HepG2 (cell line): ENCODE measurements around the gene LRRC42. TPM values are rescaled to one million over a fixed set of nuclear protein-coding genes. Genes with fewer than 3 reads are reported as not detected.

Source experiments
- ARNT ChIP-seq: fragments of 450-650 bp; IDR thresholded peaks from 2 replicates; pipeline ENCODE4 v1.6.1; 2017
- ATF6 ChIP-seq: sonication (generic); formaldehyde crosslinking; conservative IDR thresholded peaks from 2 replicates; pipeline ENCODE4 v1.4.0; 2020; ENCODE audit warnings: missing genetic modification reagents
- KAT2B ChIP-seq: fragments of 150-350 bp; IDR thresholded peaks from 2 replicates; pipeline ENCODE4 v1.6.1; 2014; ENCODE audit warnings: low read depth, low read length, borderline replicate concordance
- MEIS1 ChIP-seq: sonication (generic); formaldehyde crosslinking; IDR thresholded peaks from 2 replicates; pipeline ENCODE4 v1.9.0; 2021; ENCODE audit warnings: mild to moderate bottlenecking, missing genetic modification reagents, moderate library complexity, borderline replicate concordance
- NR3C1 ChIP-seq: sonication (generic); formaldehyde crosslinking; IDR thresholded peaks from 2 replicates; pipeline ENCODE4 v1.4.0; 2020; ENCODE audit warnings: missing genetic modification reagents
- POGZ ChIP-seq: sonication (generic); formaldehyde crosslinking; IDR thresholded peaks from 2 replicates; pipeline ENCODE4 v1.4.0; 2020; ENCODE audit warnings: mild to moderate bottlenecking, missing genetic modification reagents
- SIX1 ChIP-seq: sonication (generic); formaldehyde crosslinking; IDR thresholded peaks from 2 replicates; pipeline ENCODE4 v1.4.0; 2020; ENCODE audit warnings: missing genetic modification reagents, borderline replicate concordance
- SMAD3 ChIP-seq: sonication (generic); formaldehyde crosslinking; IDR thresholded peaks from 2 replicates; pipeline ENCODE4 v1.4.0; 2020; ENCODE audit warnings: missing genetic modification reagents
- TIGD3 ChIP-seq: sonication (generic); formaldehyde crosslinking; IDR thresholded peaks from 2 replicates; pipeline ENCODE4 v1.5.1; 2020; ENCODE audit warnings: mild to moderate bottlenecking, missing genetic modification reagents, borderline replicate concordance
- TOE1 ChIP-seq: sonication (generic); formaldehyde crosslinking; IDR thresholded peaks from 2 replicates; pipeline ENCODE4 v1.4.0; 2020; ENCODE audit warnings: mild to moderate bottlenecking, missing genetic modification reagents
- ZFAT ChIP-seq: sonication (generic); formaldehyde crosslinking; conservative IDR thresholded peaks from 2 replicates; pipeline ENCODE4 v1.8.1; 2023; ENCODE audit warnings: missing genetic modification reagents, inconsistent platforms
- ZNF292 ChIP-seq: sonication (generic); formaldehyde crosslinking; IDR thresholded peaks from 2 replicates; pipeline ENCODE4 v1.8.1; 2022; ENCODE audit warnings: mild to moderate bottlenecking, low read depth, missing genetic modification reagents, borderline replicate concordance
- ZNF547 ChIP-seq: sonication (generic); formaldehyde crosslinking; IDR thresholded peaks from 2 replicates; pipeline ENCODE4 v1.5.1; 2020; ENCODE audit warnings: mild to moderate bottlenecking, missing genetic modification reagents
- ZNF556 ChIP-seq: sonication (generic); formaldehyde crosslinking; IDR thresholded peaks from 2 replicates; pipeline ENCODE4 v1.4.0; 2020; ENCODE audit warnings: mild to moderate bottlenecking, missing genetic modification reagents, borderline replicate concordance
- polyA plus RNA-seq, 8 experiments: library from polyadenylated mRNA; depleted of rRNA in 3 of 8; stranded (reverse) in 7 of 8; unstranded in 1 of 8; fragments of >200 nt; fragmentation: Illumina TruSeq in 4 of 8; extraction: Trizol in 4 of 8; gene quantifications; 2 replicates each; pipeline versions ENCODE4 v1.2.1 to v1.2.3, GENCODE V29; 2011 to 2016; ENCODE audit warnings: low read depth in 4 of 8, missing spikeins in 1 of 8, mixed read lengths in 1 of 8; ENCODE audit not compliant: insufficient read depth in 1 of 8
- total RNA-seq, 5 experiments: library from RNA; depleted of rRNA; stranded (reverse); fragments of >200 nt; fragmentation: Illumina TruSeq; extraction: Trizol; gene quantifications; 2 replicates each; pipeline ENCODE4 v1.2.3, GENCODE V29; 2016; ENCODE audit warnings: low read depth in 1 of 5
- TF ChIP-seq, protein P1 (sequence below): IDR thresholded peaks from 2 replicates; pipeline ENCODE4 v1.6.1; 2016; ENCODE audit warnings: control low read depth
- TF ChIP-seq, protein P2 (sequence below): sonication (generic); formaldehyde crosslinking; IDR thresholded peaks from 2 replicates; pipeline ENCODE4 v1.5.0; 2020; ENCODE audit warnings: mild to moderate bottlenecking, missing genetic modification reagents
- TF ChIP-seq, protein P3 (sequence below): IDR thresholded peaks from 2 replicates; pipeline ENCODE4 v1.6.1; 2016; ENCODE audit warnings: low read depth, missing genetic modification reagents, missing compliant biosample characterization

LRRC42 gene
- total and polyA plus RNA-seq, 2 of the 13 experiments (the other 11 are each of a cell fraction or from before 2014, with no cell fraction given): 30.6 to 43.6 TPM

GRCh38 chr1:53982034-53982762 is 36.0 kb downstream of the LRRC42 start (continued):
- no peak for TF ChIP-seq TIGD3
- TF ChIP-seq ATF6 (CRISPR knock-in tag): no peak
- TF ChIP-seq NR3C1 (CRISPR knock-in tag): no peak
- no peak for TF ChIP-seq KAT2B
- TF ChIP-seq, protein P1, sequence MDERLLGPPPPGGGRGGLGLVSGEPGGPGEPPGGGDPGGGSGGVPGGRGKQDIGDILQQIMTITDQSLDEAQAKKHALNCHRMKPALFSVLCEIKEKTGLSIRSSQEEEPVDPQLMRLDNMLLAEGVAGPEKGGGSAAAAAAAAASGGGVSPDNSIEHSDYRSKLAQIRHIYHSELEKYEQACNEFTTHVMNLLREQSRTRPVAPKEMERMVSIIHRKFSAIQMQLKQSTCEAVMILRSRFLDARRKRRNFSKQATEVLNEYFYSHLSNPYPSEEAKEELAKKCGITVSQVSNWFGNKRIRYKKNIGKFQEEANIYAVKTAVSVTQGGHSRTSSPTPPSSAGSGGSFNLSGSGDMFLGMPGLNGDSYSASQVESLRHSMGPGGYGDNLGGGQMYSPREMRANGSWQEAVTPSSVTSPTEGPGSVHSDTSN (CRISPR knock-in tag): no peak
- TF ChIP-seq SMAD3 (CRISPR knock-in tag): no peak
- TF ChIP-seq, protein P2, sequence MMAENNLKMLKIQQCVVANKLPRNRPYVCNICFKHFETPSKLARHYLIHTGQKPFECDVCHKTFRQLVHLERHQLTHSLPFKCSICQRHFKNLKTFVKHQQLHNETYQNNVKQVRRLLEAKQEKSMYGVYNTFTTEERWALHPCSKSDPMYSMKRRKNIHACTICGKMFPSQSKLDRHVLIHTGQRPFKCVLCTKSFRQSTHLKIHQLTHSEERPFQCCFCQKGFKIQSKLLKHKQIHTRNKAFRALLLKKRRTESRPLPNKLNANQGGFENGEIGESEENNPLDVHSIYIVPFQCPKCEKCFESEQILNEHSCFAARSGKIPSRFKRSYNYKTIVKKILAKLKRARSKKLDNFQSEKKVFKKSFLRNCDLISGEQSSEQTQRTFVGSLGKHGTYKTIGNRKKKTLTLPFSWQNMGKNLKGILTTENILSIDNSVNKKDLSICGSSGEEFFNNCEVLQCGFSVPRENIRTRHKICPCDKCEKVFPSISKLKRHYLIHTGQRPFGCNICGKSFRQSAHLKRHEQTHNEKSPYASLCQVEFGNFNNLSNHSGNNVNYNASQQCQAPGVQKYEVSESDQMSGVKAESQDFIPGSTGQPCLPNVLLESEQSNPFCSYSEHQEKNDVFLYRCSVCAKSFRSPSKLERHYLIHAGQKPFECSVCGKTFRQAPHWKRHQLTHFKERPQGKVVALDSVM (CRISPR knock-in tag): 0 out of 2 replicates have a peak, but pooled peaks have one; percentile 12
- no peak for TF ChIP-seq SIX1 (CRISPR knock-in tag)
- TF ChIP-seq, protein P3, sequence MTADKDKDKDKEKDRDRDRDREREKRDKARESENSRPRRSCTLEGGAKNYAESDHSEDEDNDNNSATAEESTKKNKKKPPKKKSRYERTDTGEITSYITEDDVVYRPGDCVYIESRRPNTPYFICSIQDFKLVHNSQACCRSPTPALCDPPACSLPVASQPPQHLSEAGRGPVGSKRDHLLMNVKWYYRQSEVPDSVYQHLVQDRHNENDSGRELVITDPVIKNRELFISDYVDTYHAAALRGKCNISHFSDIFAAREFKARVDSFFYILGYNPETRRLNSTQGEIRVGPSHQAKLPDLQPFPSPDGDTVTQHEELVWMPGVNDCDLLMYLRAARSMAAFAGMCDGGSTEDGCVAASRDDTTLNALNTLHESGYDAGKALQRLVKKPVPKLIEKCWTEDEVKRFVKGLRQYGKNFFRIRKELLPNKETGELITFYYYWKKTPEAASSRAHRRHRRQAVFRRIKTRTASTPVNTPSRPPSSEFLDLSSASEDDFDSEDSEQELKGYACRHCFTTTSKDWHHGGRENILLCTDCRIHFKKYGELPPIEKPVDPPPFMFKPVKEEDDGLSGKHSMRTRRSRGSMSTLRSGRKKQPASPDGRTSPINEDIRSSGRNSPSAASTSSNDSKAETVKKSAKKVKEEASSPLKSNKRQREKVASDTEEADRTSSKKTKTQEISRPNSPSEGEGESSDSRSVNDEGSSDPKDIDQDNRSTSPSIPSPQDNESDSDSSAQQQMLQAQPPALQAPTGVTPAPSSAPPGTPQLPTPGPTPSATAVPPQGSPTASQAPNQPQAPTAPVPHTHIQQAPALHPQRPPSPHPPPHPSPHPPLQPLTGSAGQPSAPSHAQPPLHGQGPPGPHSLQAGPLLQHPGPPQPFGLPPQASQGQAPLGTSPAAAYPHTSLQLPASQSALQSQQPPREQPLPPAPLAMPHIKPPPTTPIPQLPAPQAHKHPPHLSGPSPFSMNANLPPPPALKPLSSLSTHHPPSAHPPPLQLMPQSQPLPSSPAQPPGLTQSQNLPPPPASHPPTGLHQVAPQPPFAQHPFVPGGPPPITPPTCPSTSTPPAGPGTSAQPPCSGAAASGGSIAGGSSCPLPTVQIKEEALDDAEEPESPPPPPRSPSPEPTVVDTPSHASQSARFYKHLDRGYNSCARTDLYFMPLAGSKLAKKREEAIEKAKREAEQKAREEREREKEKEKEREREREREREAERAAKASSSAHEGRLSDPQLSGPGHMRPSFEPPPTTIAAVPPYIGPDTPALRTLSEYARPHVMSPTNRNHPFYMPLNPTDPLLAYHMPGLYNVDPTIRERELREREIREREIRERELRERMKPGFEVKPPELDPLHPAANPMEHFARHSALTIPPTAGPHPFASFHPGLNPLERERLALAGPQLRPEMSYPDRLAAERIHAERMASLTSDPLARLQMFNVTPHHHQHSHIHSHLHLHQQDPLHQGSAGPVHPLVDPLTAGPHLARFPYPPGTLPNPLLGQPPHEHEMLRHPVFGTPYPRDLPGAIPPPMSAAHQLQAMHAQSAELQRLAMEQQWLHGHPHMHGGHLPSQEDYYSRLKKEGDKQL (CRISPR knock-in tag): no peak
- no peak for TF ChIP-seq ZNF547 (CRISPR knock-in tag)
- no peak for TF ChIP-seq MEIS1 (CRISPR knock-in tag)
- peak; percentile 100 for TF ChIP-seq ZNF556 (CRISPR knock-in tag)
- TF ChIP-seq TOE1: no peak
- no peak for TF ChIP-seq ZFAT (CRISPR knock-in tag)
- no peak for TF ChIP-seq ARNT
- TF ChIP-seq POGZ: no peak
- peak; percentile 72; the same call in 1 of the 2 replicates for TF ChIP-seq ZNF292 (CRISPR knock-in tag)
